ENCODE data around the gene STON1. TPM values are rescaled to one million over a fixed set of nuclear protein-coding genes. Genes with fewer than 3 reads are reported as not detected.
"Not testable (repeated sequence)": the region's sequence is repeated elsewhere in the genome, so short reads cannot be mapped to it uniquely, and the experiment has no call there.

STON1 gene
- total and polyA plus RNA-seq, 2 donors (not counting 3 experiments of a cell fraction or from before 2014, with no cell fraction given), result 6.3 to 12.1 TPM

- H3K9me3 ChIP-seq (replicated peaks; ENCODE audit: control insufficient read depth, insufficient read depth, low read length), result no peaks in the 10 kb centered on the region
- no peaks in the 10 kb centered on the region for H3K36me3 ChIP-seq (ENCODE audit: control insufficient read depth in 2 of 2, extremely low read depth in 1 of 2, insufficient read depth in 2 of 2, low read length in 2 of 2)
- H3K4me1 ChIP-seq (ENCODE audit: control insufficient read depth, extremely low read depth, insufficient read depth, low read length), result no peaks in the 10 kb centered on the region
- H3K79me2 ChIP-seq (ENCODE audit: control insufficient read depth, insufficient read depth, low read length), result no peaks in the 10 kb centered on the region
- H3K4me3 ChIP-seq (replicated peaks in 1 of 3; ENCODE audit: insufficient read depth in 1 of 3, low read depth in 1 of 3, low read length in 3 of 3), result no peak overlapping the region
- H3K27me3 ChIP-seq (ENCODE audit: control insufficient read depth in 2 of 2, insufficient read depth in 2 of 2, low read length in 2 of 2), result no peaks in the 10 kb centered on the region
- BruUV-seq (replicated peaks), result no TSS peak
- no peak for DNase-seq (ENCODE audit: low read depth, low spot score)
- no peak overlapping the region for H3K27ac ChIP-seq (ENCODE audit: insufficient read depth, low read depth, low read length)
- H3K9me1 ChIP-seq (replicated peaks; ENCODE audit: control insufficient read depth, extremely low read depth, insufficient read depth, low read length), result no peaks in the 10 kb centered on the region
- no peak overlapping the region for H3K4me2 ChIP-seq (ENCODE audit: insufficient read depth, low read length)
- FAIRE-seq, result no peak
- ChIA-PET CTCF (interaction anchor here (0.6 to 0.8 kb wide), 2 partner anchors 13 to 49 kb away, joined by 3 read pairs; no protein-coding TSS in a partner anchor), POLR2A (no interaction called here)
- dilution Hi-C loops (cut with MboI; ENCODE audit: extremely low pct_ligation_motif_present, low sequenced_read_pairs), result no loop called here
- no peaks in the 10 kb centered on the region for H4K20me1 ChIP-seq (replicated peaks; ENCODE audit: control insufficient read depth, extremely low read depth, insufficient read depth, low read length)
- TF ChIP-seq POLR2A (IDR thresholded peaks at IDR 0.05; ENCODE audit: low read depth, low read length) (no peak), JUN (IDR thresholded peaks at IDR 0.05; ENCODE audit: borderline replicate concordance, insufficient read depth, insufficient read length, low read depth) (no peak), POLR2AphosphoS5 (IDR thresholded peaks at IDR 0.05; ENCODE audit: insufficient read depth, low read depth, low read length) (no peak), EZH2 (IDR thresholded peaks at IDR 0.05; ENCODE audit: borderline replicate concordance, low read depth, low read length, severe bottlenecking) (no peak), MYC (IDR thresholded peaks at IDR 0.05; ENCODE audit: low read depth, low read length) (no peak), CTCF (IDR thresholded peaks at IDR 0.05; ENCODE audit: extremely low read depth in 1 of 2, insufficient read depth in 1 of 2, low read depth in 1 of 2, low read length in 2 of 2) (no peak), GATA2 (IDR thresholded peaks at IDR 0.05; ENCODE audit: insufficient read depth, insufficient read length, low read depth, low read length) (no peak), MAX (IDR thresholded peaks at IDR 0.05; ENCODE audit: insufficient read depth, insufficient read length) (no peak), FOS (IDR thresholded peaks at IDR 0.05; ENCODE audit: borderline replicate concordance, insufficient read depth, low read length) (no peak)
- intact Hi-C loops (cut with micrococcal nuclease), result no loop called here
- H2AFZ ChIP-seq (ENCODE audit: low read depth, low read length), result no peak overlapping the region
- H3K9ac ChIP-seq (replicated peaks; ENCODE audit: extremely low read depth, insufficient read depth, low read length), result no peak overlapping the region
Observed at GRCh38 chr2:48613211-48613610, 83.3 kb downstream of the STON1 start.

- DNase-seq (ENCODE audit: low read depth, low spot score); H3K79me2 ChIP-seq (ENCODE audit: control insufficient read depth, insufficient read depth, low read length); H2AFZ ChIP-seq (ENCODE audit: low read depth, low read length); H3K4me2 ChIP-seq (ENCODE audit: insufficient read depth, low read length); H3K4me1 ChIP-seq (ENCODE audit: control insufficient read depth, extremely low read depth, insufficient read depth, low read length); H3K9ac ChIP-seq (replicated peaks; ENCODE audit: extremely low read depth, insufficient read depth, low read length); H3K27ac ChIP-seq (ENCODE audit: insufficient read depth, low read depth, low read length); intact Hi-C loops (cut with micrococcal nuclease); CTCF ChIA-PET; FAIRE-seq; H3K27me3 ChIP-seq (ENCODE audit: control insufficient read depth in 2 of 2, insufficient read depth in 2 of 2, low read length in 2 of 2); H4K20me1 ChIP-seq (replicated peaks; ENCODE audit: control insufficient read depth, extremely low read depth, insufficient read depth, low read length); dilution Hi-C loops (cut with MboI; ENCODE audit: extremely low pct_ligation_motif_present, low sequenced_read_pairs); POLR2A ChIA-PET; H3K9me1 ChIP-seq (replicated peaks; ENCODE audit: control insufficient read depth, extremely low read depth, insufficient read depth, low read length); BruUV-seq (replicated peaks); H3K4me3 ChIP-seq (replicated peaks in 1 of 3; ENCODE audit: insufficient read depth in 1 of 3, low read depth in 1 of 3, low read length in 3 of 3); H3K9me3 ChIP-seq (replicated peaks; ENCODE audit: control insufficient read depth, insufficient read depth, low read length); H3K36me3 ChIP-seq (ENCODE audit: control insufficient read depth in 2 of 2, extremely low read depth in 1 of 2, insufficient read depth in 2 of 2, low read length in 2 of 2): not testable (repeated sequence)
Observed at GRCh38 chr2:48614581-48614980, 84.6 kb downstream of the STON1 start.

Data from endothelial cell of umbilical vein (primary cell).